Measurements from ENCODE around the gene ARL2BP.

Gene ARL2BP

DNA sequence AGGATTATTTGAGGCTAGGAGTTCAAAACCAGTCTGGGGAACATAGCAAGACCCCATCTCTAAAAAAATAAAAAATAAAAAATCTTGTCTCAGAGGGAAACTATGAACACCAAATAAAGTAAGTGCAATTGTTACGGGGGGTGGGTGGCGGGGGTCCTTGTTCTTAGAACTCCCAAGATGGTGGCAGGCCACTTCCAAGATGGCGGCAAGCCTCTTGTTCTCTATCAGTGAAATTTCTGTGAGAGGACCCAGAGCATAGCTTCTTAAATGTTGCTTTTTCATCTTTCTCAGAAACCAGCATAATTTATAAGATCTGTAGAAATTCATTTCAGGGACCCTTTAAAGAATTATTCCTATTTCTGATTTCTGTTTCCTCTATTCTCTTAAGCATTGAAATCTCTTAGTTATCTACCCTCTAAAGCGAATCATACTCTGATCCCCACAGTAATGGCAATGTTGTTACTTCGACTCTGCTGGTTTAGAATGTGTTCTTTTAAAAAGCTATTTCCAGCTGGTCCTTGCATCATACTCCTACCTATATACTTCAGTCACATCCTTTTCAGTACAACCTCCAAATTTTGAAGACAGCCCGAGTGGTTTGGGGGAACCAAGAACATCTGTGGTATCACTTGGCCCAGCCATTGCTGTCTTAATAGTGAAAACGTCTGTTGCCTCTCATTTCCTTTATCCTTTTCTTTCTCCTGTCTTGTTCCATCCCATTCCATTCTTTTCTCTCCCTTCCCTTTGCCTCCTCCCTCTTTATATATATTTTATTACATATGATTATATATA is 42.8 kb upstream of the ARL2BP start:
- no peak for TF ChIP-seq CTCF (conservative IDR thresholded peaks at IDR 0.05; ENCODE audit: low read depth, low read length)
- H3K79me2 ChIP-seq (ENCODE audit: insufficient read depth, low read depth) = no peaks in the 10 kb centered on the region
- H3K4me1 ChIP-seq (ENCODE audit: low read depth, poor library complexity, severe bottlenecking) = peaks cover 12% of the 10 kb centered on the region
- H3K4me2 ChIP-seq = no peak overlapping the region
- H2AFZ ChIP-seq (ENCODE audit: low read depth) = no peak overlapping the region
- no peak overlapping the region for H3K4me3 ChIP-seq (IDR thresholded peaks at IDR 0.05; ENCODE audit: insufficient read depth, low read depth, low read length)
- H3K27me3 ChIP-seq (ENCODE audit: insufficient read depth, low read depth) = no peaks in the 10 kb centered on the region
- H3K36me3 ChIP-seq (ENCODE audit: insufficient read depth) = no peaks in the 10 kb centered on the region
- H3K27ac ChIP-seq = no peak overlapping the region
- H4K20me1 ChIP-seq (ENCODE audit: insufficient read depth) = no peaks in the 10 kb centered on the region
- H3K9ac ChIP-seq = no peak overlapping the region

- no peaks in the 10 kb centered on the region for H3K79me2 ChIP-seq (ENCODE audit: insufficient read depth, low read depth)
- no peak overlapping the region for H2AFZ ChIP-seq (ENCODE audit: low read depth)
- H3K4me2 ChIP-seq = no peak overlapping the region
- H3K36me3 ChIP-seq (ENCODE audit: insufficient read depth) = no peaks in the 10 kb centered on the region
- TF ChIP-seq CTCF (conservative IDR thresholded peaks at IDR 0.05; ENCODE audit: low read depth, low read length) = no peak
- H3K4me3 ChIP-seq (IDR thresholded peaks at IDR 0.05; ENCODE audit: insufficient read depth, low read depth, low read length) = no peak overlapping the region
- no peak overlapping the region for H3K27ac ChIP-seq
- H3K4me1 ChIP-seq (ENCODE audit: low read depth, poor library complexity, severe bottlenecking) = peaks cover 12% of the 10 kb centered on the region
- no peak overlapping the region for H3K9ac ChIP-seq
- H3K27me3 ChIP-seq (ENCODE audit: insufficient read depth, low read depth) = no peaks in the 10 kb centered on the region
- no peaks in the 10 kb centered on the region for H4K20me1 ChIP-seq (ENCODE audit: insufficient read depth)
These were observed 41.6 kb upstream of the ARL2BP start for GRCh38 chr16:57203451-57203850.

GRCh38 chr16:57204675-57205074 is 40.4 kb upstream of the ARL2BP start:
- no peaks in the 10 kb centered on the region for H3K36me3 ChIP-seq (ENCODE audit: insufficient read depth)
- no peak overlapping the region for H3K9ac ChIP-seq
- peaks cover 12% of the 10 kb centered on the region for H3K4me1 ChIP-seq (ENCODE audit: low read depth, poor library complexity, severe bottlenecking)
- H2AFZ ChIP-seq (ENCODE audit: low read depth) = no peak overlapping the region
- H3K27ac ChIP-seq = no peak overlapping the region
- H3K4me2 ChIP-seq = no peak overlapping the region
- H4K20me1 ChIP-seq (ENCODE audit: insufficient read depth) = no peaks in the 10 kb centered on the region
- no peak for TF ChIP-seq CTCF (conservative IDR thresholded peaks at IDR 0.05; ENCODE audit: low read depth, low read length)
- no peak overlapping the region for H3K4me3 ChIP-seq (IDR thresholded peaks at IDR 0.05; ENCODE audit: insufficient read depth, low read depth, low read length)
- H3K27me3 ChIP-seq (ENCODE audit: insufficient read depth, low read depth) = no peaks in the 10 kb centered on the region
- H3K79me2 ChIP-seq (ENCODE audit: insufficient read depth, low read depth) = no peaks in the 10 kb centered on the region

GRCh38 chr16:57208926-57209325 is 36.1 kb upstream of the ARL2BP start:
- no peak overlapping the region for H3K4me3 ChIP-seq (IDR thresholded peaks at IDR 0.05; ENCODE audit: insufficient read depth, low read depth, low read length)
- no peak overlapping the region for H3K27ac ChIP-seq
- no peaks in the 10 kb centered on the region for H3K79me2 ChIP-seq (ENCODE audit: insufficient read depth, low read depth)
- H2AFZ ChIP-seq (ENCODE audit: low read depth) = no peak overlapping the region
- H3K4me1 ChIP-seq (ENCODE audit: low read depth, poor library complexity, severe bottlenecking) = no peaks in the 10 kb centered on the region
- no peaks in the 10 kb centered on the region for H4K20me1 ChIP-seq (ENCODE audit: insufficient read depth)
- no peak overlapping the region for H3K4me2 ChIP-seq
- no peak overlapping the region for H3K9ac ChIP-seq
- H3K36me3 ChIP-seq (ENCODE audit: insufficient read depth) = no peaks in the 10 kb centered on the region
- H3K27me3 ChIP-seq (ENCODE audit: insufficient read depth, low read depth) = no peaks in the 10 kb centered on the region
- TF ChIP-seq CTCF (conservative IDR thresholded peaks at IDR 0.05; ENCODE audit: low read depth, low read length) = no peak
